HEK293T (cell line): ENCODE results near the gene RAD17.
A peak's percentile ranks its signal among the peaks of the same experiment; 100 is the strongest.

Experiments used
- CTCF ChIA-PET: fragments of 350-600 bp; formaldehyde crosslinking; extraction: SDS; loops from one replicate; lab custom pipeline; 2021; ENCODE audit warnings: antibody characterized with exemption, inconsistent platforms; lab: Yijun Ruan, JAX
- POLR2A ChIA-PET: fragments of 350-600 bp; formaldehyde crosslinking; extraction: SDS; loops from one replicate; lab custom pipeline; 2020; ENCODE audit warnings: antibody characterized with exemption, inconsistent platforms; lab: Yijun Ruan, JAX
- DNase-seq: peaks from one replicate; pipeline ENCODE4 v3.0.0; 2012; ENCODE audit warnings: mixed read lengths; ENCODE audit errors: extremely low spot score
- ARNT ChIP-seq: fragments of 450-650 bp; IDR thresholded peaks from 2 replicates; pipeline ENCODE4 v1.6.1; 2017; ENCODE audit warnings: mild to moderate bottlenecking
- BHLHE40 ChIP-seq: fragments of 450-650 bp; IDR thresholded peaks from 2 replicates; pipeline ENCODE4 v1.6.1; 2016; ENCODE audit warnings: mild to moderate bottlenecking, moderate library complexity, borderline replicate concordance
- CTBP1 ChIP-seq: fragments of 450-650 bp; IDR thresholded peaks from 2 replicates; pipeline ENCODE4 v1.6.1; 2016; ENCODE audit warnings: borderline replicate concordance
- ELF4 ChIP-seq: fragments of 450-650 bp; IDR thresholded peaks from 2 replicates; pipeline ENCODE4 v1.6.1; 2017; ENCODE audit warnings: antibody characterized with exemption
- FOXA1 ChIP-seq: fragments of 450-650 bp; IDR thresholded peaks from 2 replicates; pipeline ENCODE4 v1.6.1; 2016; ENCODE audit warnings: mild to moderate bottlenecking
- FOXK2 ChIP-seq: fragments of 450-650 bp; IDR thresholded peaks from 2 replicates; pipeline ENCODE4 v1.6.1; 2016; ENCODE audit warnings: mild to moderate bottlenecking
- FOXM1 ChIP-seq: fragments of 450-650 bp; IDR thresholded peaks from 2 replicates; pipeline ENCODE4 v1.6.1; 2017; ENCODE audit warnings: mild to moderate bottlenecking, borderline replicate concordance
- HDGF ChIP-seq: fragments of 450-650 bp; IDR thresholded peaks from 2 replicates; pipeline ENCODE4 v1.6.1; 2017; ENCODE audit warnings: antibody characterized with exemption, borderline replicate concordance
- L3MBTL2 ChIP-seq: fragments of 450-650 bp; conservative IDR thresholded peaks from 2 replicates; pipeline ENCODE4 v1.6.1; 2016; ENCODE audit warnings: mild to moderate bottlenecking
- LEF1 ChIP-seq: fragments of 450-650 bp; IDR thresholded peaks from 2 replicates; pipeline ENCODE4 v1.6.1; 2017; ENCODE audit warnings: mild to moderate bottlenecking, borderline replicate concordance
- NFRKB ChIP-seq: fragments of 450-650 bp; IDR thresholded peaks from 2 replicates; pipeline ENCODE4 v1.6.1; 2016; ENCODE audit warnings: mild to moderate bottlenecking, moderate library complexity
- SP1 ChIP-seq: fragments of 450-650 bp; IDR thresholded peaks from 2 replicates; pipeline ENCODE4 v1.6.1; 2017
- SUZ12 ChIP-seq: fragments of 450-650 bp; IDR thresholded peaks from 2 replicates; pipeline ENCODE4 v1.6.1; 2016; ENCODE audit warnings: mild to moderate bottlenecking
- TARDBP ChIP-seq: fragments of 450-650 bp; IDR thresholded peaks from 2 replicates; pipeline ENCODE4 v1.6.1; 2016
- ZNF384 ChIP-seq: fragments of 450-650 bp; IDR thresholded peaks from 2 replicates; pipeline ENCODE4 v1.6.1; 2016
- TF ChIP-seq, protein P1 (sequence below): fragments of 450-650 bp; IDR thresholded peaks from 2 replicates; pipeline ENCODE4 v1.6.1; 2016

RAD17 gene

DNA sequence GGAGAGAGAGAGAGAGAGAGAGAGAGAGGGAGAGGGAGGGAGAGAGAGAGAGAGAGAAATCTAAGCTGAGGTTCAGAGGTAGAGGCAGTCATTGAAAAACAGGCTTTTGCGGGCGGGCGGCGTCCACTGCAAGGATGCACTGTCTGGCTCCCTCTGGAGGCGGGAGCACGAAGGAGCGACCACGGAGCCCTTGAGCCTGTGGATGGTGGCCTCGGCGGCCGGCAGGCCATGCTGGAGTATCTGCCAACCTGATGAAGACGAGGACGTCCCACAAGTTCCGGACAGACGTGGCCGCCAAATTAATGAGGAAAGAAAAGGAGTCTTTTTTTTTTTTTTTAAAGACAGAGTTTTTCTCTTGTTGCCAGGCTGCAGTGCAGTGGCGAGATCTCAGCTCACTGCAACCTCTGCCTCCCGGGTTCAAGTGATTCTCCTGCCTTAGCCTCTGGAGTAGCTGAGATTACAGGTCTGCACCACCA lies 34.8 kb upstream of the RAD17 start:
- TF ChIP-seq SP1 (no peak), ELF4 (no peak), L3MBTL2 (peak; percentile 57), HDGF (no peak), CTBP1 (no peak)
- TF ChIP-seq, protein P1, sequence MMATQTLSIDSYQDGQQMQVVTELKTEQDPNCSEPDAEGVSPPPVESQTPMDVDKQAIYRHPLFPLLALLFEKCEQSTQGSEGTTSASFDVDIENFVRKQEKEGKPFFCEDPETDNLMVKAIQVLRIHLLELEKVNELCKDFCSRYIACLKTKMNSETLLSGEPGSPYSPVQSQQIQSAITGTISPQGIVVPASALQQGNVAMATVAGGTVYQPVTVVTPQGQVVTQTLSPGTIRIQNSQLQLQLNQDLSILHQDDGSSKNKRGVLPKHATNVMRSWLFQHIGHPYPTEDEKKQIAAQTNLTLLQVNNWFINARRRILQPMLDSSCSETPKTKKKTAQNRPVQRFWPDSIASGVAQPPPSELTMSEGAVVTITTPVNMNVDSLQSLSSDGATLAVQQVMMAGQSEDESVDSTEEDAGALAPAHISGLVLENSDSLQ: no peak
- ChIA-PET POLR2A (interaction anchor here (0.7 kb wide), 1 partner anchor 37 kb away, joined by 3 read pairs; no protein-coding TSS in a partner anchor), CTCF (interaction anchor here (0.6 to 1.4 kb wide), 8 partner anchors 8 to 305 kb away, joined by 3 to 6 read pairs (median 4); partner anchors contain the start of gene SLC30A5)
- peak; percentile 80 for DNase-seq

DNA sequence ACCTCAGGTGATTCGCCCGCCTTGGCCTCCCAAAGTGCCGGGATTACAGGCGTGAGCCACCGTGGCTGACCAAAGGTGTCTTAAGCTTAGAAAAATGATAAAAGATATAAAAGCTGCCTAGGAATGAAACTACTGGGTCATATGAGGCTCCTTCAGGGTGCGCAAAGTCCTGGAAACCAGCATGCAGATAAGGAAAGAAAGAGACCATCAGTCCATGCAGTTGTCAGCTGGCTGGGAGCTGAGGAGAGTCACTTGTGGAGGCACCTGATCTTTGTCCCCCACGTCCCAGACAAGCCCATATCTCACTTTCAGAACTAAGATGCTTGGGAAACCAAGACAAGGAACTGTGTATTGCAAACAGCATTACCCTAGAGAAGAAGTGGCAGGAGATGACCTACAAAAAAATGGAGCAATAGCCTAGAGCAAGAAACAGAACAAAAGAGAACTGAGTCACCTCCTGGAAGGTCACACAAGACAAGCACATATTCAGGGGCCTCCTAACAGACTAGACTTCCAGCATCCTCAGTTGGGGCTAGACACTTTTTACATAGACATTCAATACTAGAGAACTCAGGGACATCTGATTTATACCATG lies 34.2 kb upstream of the RAD17 start:
- TF ChIP-seq SUZ12: no peak
- no peak for TF ChIP-seq FOXA1
- TF ChIP-seq TARDBP: no peak
- TF ChIP-seq, protein P1: no peak
- TF ChIP-seq LEF1: no peak
- TF ChIP-seq HDGF: no peak
- no peak for TF ChIP-seq CTBP1
- TF ChIP-seq NFRKB: no peak
- no peak for TF ChIP-seq ARNT
- POLR2A ChIA-PET: no interaction called here
- DNase-seq: no peak
- CTCF ChIA-PET: interaction anchor here (0.7 to 1.4 kb wide), 6 partner anchors 22 to 305 kb away, joined by 3 to 6 read pairs (median 4); partner anchors contain the start of gene SLC30A5

DNA sequence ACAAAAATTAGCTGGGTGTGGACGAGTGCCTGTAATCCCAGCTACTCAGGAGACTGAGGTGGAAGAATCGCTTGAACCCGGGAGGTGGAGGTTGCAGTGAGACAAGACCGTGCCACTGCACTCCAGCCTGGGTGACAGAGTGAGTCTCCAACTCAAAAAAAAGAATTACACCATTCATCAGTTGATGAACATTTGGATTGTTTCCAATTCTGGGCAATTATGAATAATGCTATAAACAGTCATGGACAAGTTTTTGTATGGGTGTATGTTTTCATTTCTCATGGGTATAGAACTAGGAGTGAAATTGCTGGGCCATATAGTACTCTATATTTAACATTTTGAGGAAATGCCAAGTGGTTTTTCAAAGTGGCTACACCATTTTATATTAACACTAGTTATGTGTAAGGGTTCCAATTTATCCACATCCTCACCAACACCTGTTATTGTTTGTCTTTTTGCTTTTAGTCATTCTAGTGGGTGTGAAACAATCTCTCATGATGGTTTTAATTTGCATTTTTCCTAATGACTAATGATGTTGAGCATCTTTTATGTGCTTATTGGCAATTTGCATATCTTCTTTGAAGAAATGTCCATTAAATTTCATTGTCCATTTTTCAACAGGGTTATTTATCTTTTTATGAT lies 28.0 kb upstream of the RAD17 start:
- POLR2A ChIA-PET: no interaction called here
- TF ChIP-seq LEF1 (no peak), CTBP1 (no peak), ELF4 (no peak), HDGF (no peak), ZNF384 (no peak), TARDBP (no peak), FOXK2 (no peak), FOXA1 (no peak), SUZ12 (no peak), NFRKB (no peak), L3MBTL2 (no peak), BHLHE40 (no peak), ARNT (no peak), FOXM1 (no peak), SP1 (no peak)
- TF ChIP-seq, protein P1: no peak
- DNase-seq: no peak
- CTCF ChIA-PET: no interaction called here

DNA sequence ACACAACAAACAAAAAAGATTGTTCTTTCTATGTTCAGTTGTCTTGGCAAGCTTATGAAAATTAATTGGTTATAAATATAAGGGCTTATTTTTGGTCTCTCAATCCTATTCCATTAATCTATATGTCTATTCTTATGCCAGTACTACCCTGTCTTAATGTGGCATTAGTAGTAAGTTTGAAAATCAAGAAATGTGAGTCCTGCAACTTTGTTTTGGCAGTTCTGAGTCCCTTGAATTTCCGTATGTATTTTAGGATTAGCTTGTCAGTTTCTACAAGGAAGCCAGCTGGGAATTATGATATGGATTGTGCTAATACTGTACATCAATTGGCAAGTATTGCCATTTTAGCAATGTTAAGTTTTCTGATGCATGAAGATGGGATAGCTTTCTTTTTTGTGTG lies 26.5 kb upstream of the RAD17 start:
- ChIA-PET POLR2A (no interaction called here), CTCF (interaction anchor here (1.5 kb wide), 1 partner anchor 9 kb away, joined by 4 read pairs; no protein-coding TSS in a partner anchor)
- TF ChIP-seq BHLHE40 (no peak), NFRKB (no peak), L3MBTL2 (no peak), ZNF384 (no peak), TARDBP (no peak), LEF1 (no peak), FOXA1 (no peak), SUZ12 (no peak), FOXM1 (no peak), SP1 (no peak), HDGF (no peak), FOXK2 (no peak)
- TF ChIP-seq, protein P1: no peak
- DNase-seq: no peak

DNA sequence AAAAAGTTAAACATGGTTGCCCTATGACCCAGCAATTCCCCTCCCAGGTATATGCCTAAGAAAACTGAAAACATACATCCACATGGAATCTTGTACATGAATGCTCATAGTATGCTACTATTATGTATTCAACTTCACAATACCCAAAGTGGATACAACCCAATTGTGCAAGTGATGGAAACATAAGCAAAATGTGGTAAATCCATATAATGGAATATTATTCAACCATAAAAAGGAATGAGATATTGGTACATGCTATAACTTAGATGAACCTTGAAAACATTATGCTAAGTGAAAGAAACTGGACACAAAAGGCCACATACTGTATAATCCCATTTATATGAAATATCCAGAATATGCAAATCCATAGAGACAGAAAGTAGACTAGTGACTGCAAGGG lies 19.0 kb upstream of the RAD17 start:
- POLR2A ChIA-PET: no interaction called here
- DNase-seq: no peak
- no peak for TF ChIP-seq SUZ12
- TF ChIP-seq HDGF: no peak
- no peak for TF ChIP-seq ELF4
- TF ChIP-seq BHLHE40: no peak
- no peak for TF ChIP-seq LEF1
- TF ChIP-seq SP1: no peak
- TF ChIP-seq FOXA1: no peak
- no peak for TF ChIP-seq TARDBP
- TF ChIP-seq CTBP1: no peak
- TF ChIP-seq, protein P1: no peak
- TF ChIP-seq FOXM1: no peak
- no peak for TF ChIP-seq L3MBTL2
- no peak for TF ChIP-seq ZNF384
- TF ChIP-seq ARNT: no peak
- no peak for TF ChIP-seq FOXK2
- TF ChIP-seq NFRKB: no peak
- CTCF ChIA-PET: no interaction called here
